ENCODE results near the gene RNF103. TPM values are rescaled to one million over a fixed set of nuclear protein-coding genes. Genes with fewer than 3 reads are reported as not detected.

RNF103 gene
- total and polyA plus RNA-seq, 2 donors (not counting 3 experiments of a cell fraction or from before 2014, with no cell fraction given), result 15.6 to 24.2 TPM

GRCh38 chr2:86566158-86566820 lies 57.4 kb downstream of the RNF103 start:
- no peaks in the 10 kb centered on the region for H4K20me1 ChIP-seq (replicated peaks; ENCODE audit: control insufficient read depth, extremely low read depth, insufficient read depth, low read length)
- H3K27ac ChIP-seq (ENCODE audit: insufficient read depth, low read depth, low read length), result no peak overlapping the region
- ChIA-PET POLR2A (no interaction called here), CTCF (no interaction called here)
- no peaks in the 10 kb centered on the region for H3K9me1 ChIP-seq (replicated peaks; ENCODE audit: control insufficient read depth, extremely low read depth, insufficient read depth, low read length)
- H3K27me3 ChIP-seq (ENCODE audit: control insufficient read depth in 2 of 2, insufficient read depth in 2 of 2, low read length in 2 of 2), result no peaks in the 10 kb centered on the region
- no peak for TF ChIP-seq POLR2AphosphoS5 (IDR thresholded peaks at IDR 0.05; ENCODE audit: insufficient read depth, low read depth, low read length)
- TF ChIP-seq EZH2 (IDR thresholded peaks at IDR 0.05; ENCODE audit: borderline replicate concordance, low read depth, low read length, severe bottlenecking), result no peak
- TF ChIP-seq FOS (IDR thresholded peaks at IDR 0.05; ENCODE audit: borderline replicate concordance, insufficient read depth, low read length), result no peak
- TF ChIP-seq POLR2A (IDR thresholded peaks at IDR 0.05; ENCODE audit: low read depth, low read length), result no peak
- TF ChIP-seq CTCF (IDR thresholded peaks at IDR 0.05; ENCODE audit: extremely low read depth in 1 of 2, insufficient read depth in 1 of 2, low read depth in 1 of 2, low read length in 2 of 2), result no peak
- TF ChIP-seq MYC (IDR thresholded peaks at IDR 0.05; ENCODE audit: low read depth, low read length), result no peak
- TF ChIP-seq MAX (IDR thresholded peaks at IDR 0.05; ENCODE audit: insufficient read depth, insufficient read length), result no peak
- TF ChIP-seq JUN (IDR thresholded peaks at IDR 0.05; ENCODE audit: borderline replicate concordance, insufficient read depth, insufficient read length, low read depth), result no peak
- no peak for TF ChIP-seq GATA2 (IDR thresholded peaks at IDR 0.05; ENCODE audit: insufficient read depth, insufficient read length, low read depth, low read length)
- BruUV-seq (replicated peaks), result no TSS peak
- no peak for DNase-seq (ENCODE audit: low read depth, low spot score)
- no peak overlapping the region for H3K4me2 ChIP-seq (ENCODE audit: insufficient read depth, low read length)
- no peak overlapping the region for H3K9ac ChIP-seq (replicated peaks; ENCODE audit: extremely low read depth, insufficient read depth, low read length)
- intact Hi-C loops (cut with micrococcal nuclease) (no loop called here), dilution Hi-C loops (cut with MboI; ENCODE audit: extremely low pct_ligation_motif_present, low sequenced_read_pairs) (no loop called here)
- H2AFZ ChIP-seq (ENCODE audit: low read depth, low read length), result no peak overlapping the region
- no peak for FAIRE-seq
- no peak overlapping the region for H3K4me3 ChIP-seq (replicated peaks in 1 of 3; ENCODE audit: insufficient read depth in 1 of 3, low read depth in 1 of 3, low read length in 3 of 3)
- H3K4me1 ChIP-seq (ENCODE audit: control insufficient read depth, extremely low read depth, insufficient read depth, low read length), result peaks cover 6% of the 10 kb centered on the region
- H3K9me3 ChIP-seq (replicated peaks; ENCODE audit: control insufficient read depth, insufficient read depth, low read length), result no peaks in the 10 kb centered on the region
- no peaks in the 10 kb centered on the region for H3K36me3 ChIP-seq (ENCODE audit: control insufficient read depth in 2 of 2, extremely low read depth in 1 of 2, insufficient read depth in 2 of 2, low read length in 2 of 2)
- peaks cover 13% of the 10 kb centered on the region for H3K79me2 ChIP-seq (ENCODE audit: control insufficient read depth, insufficient read depth, low read length)

Measured in endothelial cell of umbilical vein (primary cell).